Dermis microvascular lymphatic vessel endothelial cell (primary cell): ENCODE measurements around the gene RIC8B. TPM values are rescaled to one million over a fixed set of nuclear protein-coding genes. Genes with fewer than 3 reads are reported as not detected.
A peak's percentile ranks its signal among the peaks of the same experiment; 100 is the strongest.
"Not testable (repeated sequence)": the region's sequence is repeated elsewhere in the genome, so short reads cannot be mapped to it uniquely, and the experiment has no call there.

ENCODE experiments used
- DNase-seq, 2 donors: peaks; one replicate each; pipeline versions ENCODE4 v3.0.0 to v3.0.0-alpha.2; 2010; ENCODE audit warnings: low read depth in 2 of 2
- total RNA-seq: library from RNA; depleted of rRNA; stranded (reverse); fragments of >200 nt; gene quantifications from 2 replicates; pipeline ENCODE4 v1.2.1, GENCODE V29; 2014

RIC8B gene
- total RNA-seq = 8.2 and 10.6 TPM in 2 replicates

GRCh38 chr12:106774005-106774807, at the start of gene RIC8B:
TSS of gene RIC8B (plus strand) at chr12:106774682. CDS start at chr12:106774746, 64 bp downstream.
- DNase-seq = peak; percentile 98 to 99

- DNase-seq = no peak
Measured at GRCh38 chr12:106724934-106725333, 49.5 kb upstream of the RIC8B start.

- not testable (repeated sequence) for DNase-seq
Measured at GRCh38 chr12:106726603-106727202, 47.8 kb upstream of the RIC8B start.

- DNase-seq = no peak
Measured at GRCh38 chr12:106729611-106730010, 44.9 kb upstream of the RIC8B start.

GRCh38 chr12:106732890-106733289, 41.6 kb upstream of the RIC8B start:
- DNase-seq = no peak

- no peak for DNase-seq
Measured at GRCh38 chr12:106733660-106734059, 40.8 kb upstream of the RIC8B start.

GRCh38 chr12:106736051-106736957, 38.2 kb upstream of the RIC8B start:
- DNase-seq = peak in 1 of 2 donors; percentile 34

- peak; percentile 28 to 63 for DNase-seq
Measured at GRCh38 chr12:106739318-106739717, 35.2 kb upstream of the RIC8B start.

GRCh38 chr12:106739815-106740530, 34.5 kb upstream of the RIC8B start:
- DNase-seq = no peak

- DNase-seq = no peak
Measured at GRCh38 chr12:106740818-106741217, 33.7 kb upstream of the RIC8B start.

- DNase-seq = no peak
Measured at GRCh38 chr12:106741247-106741646, 33.2 kb upstream of the RIC8B start.

- DNase-seq = no peak
Measured at GRCh38 chr12:106743270-106743988, 31.1 kb upstream of the RIC8B start.

GRCh38 chr12:106744600-106744999, 29.9 kb upstream of the RIC8B start:
- DNase-seq = no peak

- no peak for DNase-seq
Measured at GRCh38 chr12:106745181-106745745, 29.2 kb upstream of the RIC8B start.

- no peak for DNase-seq
Measured at GRCh38 chr12:106747973-106748436, 26.5 kb upstream of the RIC8B start.

GRCh38 chr12:106750524-106750923, 24.0 kb upstream of the RIC8B start:
- no peak for DNase-seq

GRCh38 chr12:106753526-106753925, 21.0 kb upstream of the RIC8B start:
- DNase-seq = no peak

- no peak for DNase-seq
Measured at GRCh38 chr12:106754331-106754730, 20.2 kb upstream of the RIC8B start.

- DNase-seq = no peak
Measured at GRCh38 chr12:106757623-106758348, 16.7 kb upstream of the RIC8B start.
